HL-60 (cell line): ENCODE results near the gene ZBTB32.

ENCODE experiments used
- DNase-seq, 2 experiments: peaks; one replicate each; pipeline ENCODE4 v3.0.0-alpha.2; 2010 to 2020; ENCODE audit warnings: low read depth in 1 of 2, low spot score in 1 of 2
- H3K27ac ChIP-seq: fragments of 250-450 bp; sonication (Bioruptor Pico); replicated peaks from 2 replicates; pipeline ENCODE4 v1.5.1; 2020; ENCODE audit warnings: mild to moderate bottlenecking, moderate library complexity
- H3K27me3 ChIP-seq: fragments of 250-450 bp; sonication (Bioruptor Pico); 2 replicates; pipeline ENCODE4 v1.5.1; 2021; ENCODE audit warnings: mild to moderate bottlenecking, moderate library complexity; ENCODE audit not compliant: insufficient read depth, poor library complexity, severe bottlenecking
- H3K4me3 ChIP-seq: replicated peaks from 2 replicates; pipeline ENCODE4 v1.5.1; 2011; ENCODE audit warnings: mild to moderate bottlenecking, control low read depth, low read length; ENCODE audit not compliant: insufficient read depth
- CTCF ChIP-seq: IDR thresholded peaks from one replicate; pipeline ENCODE4 v1.5.1; 2011; ENCODE audit warnings: low read length, control low read depth, inconsistent platforms; ENCODE audit not compliant: insufficient read depth
- GABPA ChIP-seq: IDR thresholded peaks from 2 replicates; pipeline ENCODE4 v1.6.1; 2012; ENCODE audit warnings: low read depth
- POLR2AphosphoS5 ChIP-seq: IDR thresholded peaks from 2 replicates; pipeline ENCODE4 v1.6.1; 2012; ENCODE audit warnings: low read depth
- SPI1 ChIP-seq: IDR thresholded peaks from 2 replicates; pipeline ENCODE4 v1.6.1; 2012; ENCODE audit warnings: low read depth, mild to moderate bottlenecking, borderline replicate concordance
- TF ChIP-seq, protein P1 (sequence below): IDR thresholded peaks from 2 replicates; pipeline ENCODE4 v1.6.1; 2012; ENCODE audit warnings: low read depth; ENCODE audit not compliant: insufficient replicate concordance

ZBTB32 gene

GRCh38 chr19:35710784-35711723 is 6.7 kb downstream of the ZBTB32 start:
- Histone ChIP-seq H3K27me3 (no peaks in the 10 kb centered on the region), H3K27ac (no peak overlapping the region), H3K4me3 (no peak overlapping the region)
- TF ChIP-seq CTCF, result no peak
- TF ChIP-seq SPI1, result no peak
- no peak for TF ChIP-seq POLR2AphosphoS5
- TF ChIP-seq, protein P1, sequence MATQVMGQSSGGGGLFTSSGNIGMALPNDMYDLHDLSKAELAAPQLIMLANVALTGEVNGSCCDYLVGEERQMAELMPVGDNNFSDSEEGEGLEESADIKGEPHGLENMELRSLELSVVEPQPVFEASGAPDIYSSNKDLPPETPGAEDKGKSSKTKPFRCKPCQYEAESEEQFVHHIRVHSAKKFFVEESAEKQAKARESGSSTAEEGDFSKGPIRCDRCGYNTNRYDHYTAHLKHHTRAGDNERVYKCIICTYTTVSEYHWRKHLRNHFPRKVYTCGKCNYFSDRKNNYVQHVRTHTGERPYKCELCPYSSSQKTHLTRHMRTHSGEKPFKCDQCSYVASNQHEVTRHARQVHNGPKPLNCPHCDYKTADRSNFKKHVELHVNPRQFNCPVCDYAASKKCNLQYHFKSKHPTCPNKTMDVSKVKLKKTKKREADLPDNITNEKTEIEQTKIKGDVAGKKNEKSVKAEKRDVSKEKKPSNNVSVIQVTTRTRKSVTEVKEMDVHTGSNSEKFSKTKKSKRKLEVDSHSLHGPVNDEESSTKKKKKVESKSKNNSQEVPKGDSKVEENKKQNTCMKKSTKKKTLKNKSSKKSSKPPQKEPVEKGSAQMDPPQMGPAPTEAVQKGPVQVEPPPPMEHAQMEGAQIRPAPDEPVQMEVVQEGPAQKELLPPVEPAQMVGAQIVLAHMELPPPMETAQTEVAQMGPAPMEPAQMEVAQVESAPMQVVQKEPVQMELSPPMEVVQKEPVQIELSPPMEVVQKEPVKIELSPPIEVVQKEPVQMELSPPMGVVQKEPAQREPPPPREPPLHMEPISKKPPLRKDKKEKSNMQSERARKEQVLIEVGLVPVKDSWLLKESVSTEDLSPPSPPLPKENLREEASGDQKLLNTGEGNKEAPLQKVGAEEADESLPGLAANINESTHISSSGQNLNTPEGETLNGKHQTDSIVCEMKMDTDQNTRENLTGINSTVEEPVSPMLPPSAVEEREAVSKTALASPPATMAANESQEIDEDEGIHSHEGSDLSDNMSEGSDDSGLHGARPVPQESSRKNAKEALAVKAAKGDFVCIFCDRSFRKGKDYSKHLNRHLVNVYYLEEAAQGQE, result no peak
- no peak for TF ChIP-seq GABPA
- DNase-seq, result no peak

DNA sequence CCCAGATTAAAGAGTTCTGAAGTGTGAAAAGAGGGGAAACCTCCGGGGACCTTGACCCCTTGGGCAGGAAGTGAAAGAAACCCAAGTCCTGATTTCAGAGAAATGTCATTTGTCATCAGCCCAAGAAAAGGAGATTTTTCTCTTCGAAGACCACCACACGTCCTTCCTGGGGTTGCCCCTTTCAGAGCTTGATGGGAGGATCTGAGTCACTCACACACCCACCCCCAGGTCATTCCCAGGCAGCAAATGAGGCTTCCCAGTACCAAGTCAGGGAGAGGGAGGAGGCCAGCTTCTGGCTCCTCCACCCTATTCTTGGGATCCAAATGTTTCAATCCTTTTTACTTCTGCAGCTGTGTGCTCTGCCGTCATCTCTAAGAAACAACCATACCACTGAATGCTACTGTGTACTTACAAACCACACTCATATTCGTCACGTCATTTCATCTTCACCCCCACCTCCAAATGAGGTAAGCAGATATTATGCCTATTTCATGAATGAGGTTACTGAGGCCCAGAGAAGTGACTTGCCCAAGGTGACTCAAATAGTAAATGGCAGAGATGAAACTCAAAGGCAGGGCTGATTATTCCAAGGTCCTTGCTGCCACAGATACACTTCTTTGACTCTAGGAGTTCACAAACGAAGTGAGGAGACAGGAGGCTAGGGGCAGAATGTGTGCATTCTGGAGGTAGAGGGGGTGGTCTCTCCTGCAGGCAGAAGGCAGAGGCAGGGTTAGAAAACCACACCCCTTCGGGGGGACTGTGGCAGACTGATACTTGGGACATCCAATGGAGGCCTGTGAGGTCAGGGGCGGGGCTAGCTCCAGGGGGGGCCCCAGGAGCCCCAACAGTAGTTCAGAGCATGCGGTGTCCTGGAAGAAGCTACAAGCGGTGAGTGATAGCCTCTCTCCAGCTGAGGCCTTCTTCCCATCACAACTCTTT is 8.5 kb downstream of the ZBTB32 start:
- Histone ChIP-seq H3K27ac (no peak overlapping the region), H3K4me3 (no peak overlapping the region), H3K27me3 (no peaks in the 10 kb centered on the region)
- TF ChIP-seq SPI1, result no peak
- TF ChIP-seq, protein P1, result no peak
- TF ChIP-seq GABPA, result no peak
- TF ChIP-seq POLR2AphosphoS5, result no peak
- no peak for TF ChIP-seq CTCF
- no peak for DNase-seq

GRCh38 chr19:35713506-35713850 is 9.1 kb downstream of the ZBTB32 start:
- Histone ChIP-seq H3K27ac (no peak overlapping the region), H3K4me3 (no peak overlapping the region), H3K27me3 (no peaks in the 10 kb centered on the region)
- TF ChIP-seq POLR2AphosphoS5, result no peak
- no peak for TF ChIP-seq SPI1
- no peak for DNase-seq
